ENCODE data around the gene TCL1A.

- TF ChIP-seq CTCF (IDR thresholded peaks at IDR 0.05) (no peak), POLR2A (IDR thresholded peaks at IDR 0.05) (no peak), POLR2AphosphoS5 (IDR thresholded peaks at IDR 0.05) (no peak)
These were observed 38.4 kb downstream of the TCL1A start for GRCh38 chr14:95675486-95675885.

Data from transverse colon (tissue), 4 donors.